Measurements from ENCODE around the gene CCL18.
"Not testable (repeated sequence)": the region's sequence is repeated elsewhere in the genome, so short reads cannot be mapped to it uniquely, and the experiment has no call there.

The CCL18 gene

GRCh38 chr17:36072431-36073121 lies 8.5 kb downstream of the CCL18 start:
- DNase-seq, result no peak

GRCh38 chr17:36074365-36074764 lies 10.3 kb downstream of the CCL18 start:
- no peak for DNase-seq

GRCh38 chr17:36081681-36082471 lies 17.8 kb downstream of the CCL18 start:
- DNase-seq, result not testable (repeated sequence)

GRCh38 chr17:36082482-36083120 lies 18.5 kb downstream of the CCL18 start:
- not testable (repeated sequence) for DNase-seq

GRCh38 chr17:36083691-36084090 lies 19.6 kb downstream of the CCL18 start:
- DNase-seq, result not testable (repeated sequence)

- DNase-seq, result no peak
Observed at GRCh38 chr17:36085765-36086164, 21.7 kb downstream of the CCL18 start.

- no peak for DNase-seq
Observed at GRCh38 chr17:36086791-36087190, 22.7 kb downstream of the CCL18 start.

GRCh38 chr17:36087471-36087870 lies 23.4 kb downstream of the CCL18 start:
- DNase-seq, result not testable (repeated sequence)

- not testable (repeated sequence) for DNase-seq
Observed at GRCh38 chr17:36087897-36088572, 24.0 kb downstream of the CCL18 start.

GRCh38 chr17:36088670-36089338 lies 24.7 kb downstream of the CCL18 start:
- DNase-seq, result no peak

GRCh38 chr17:36089339-36089865 lies 25.3 kb downstream of the CCL18 start:
- no peak for DNase-seq

- DNase-seq, result no peak
Observed at GRCh38 chr17:36089888-36090836, 26.1 kb downstream of the CCL18 start, which contains the start of gene CCL3. Gene CCL3 (minus strand): TSS chr17:36090143. CDS start chr17:36090058, 85 bp downstream.

- no peak for DNase-seq
Observed at GRCh38 chr17:36092230-36092629, 28.2 kb downstream of the CCL18 start.

- DNase-seq, result not testable (repeated sequence)
Observed at GRCh38 chr17:36092715-36093114, 28.6 kb downstream of the CCL18 start.

GRCh38 chr17:36094232-36094631 lies 30.2 kb downstream of the CCL18 start:
- no peak for DNase-seq

- DNase-seq, result no peak
Observed at GRCh38 chr17:36094746-36095145, 30.7 kb downstream of the CCL18 start.

GRCh38 chr17:36095992-36096391 lies 31.9 kb downstream of the CCL18 start:
- DNase-seq, result no peak

GRCh38 chr17:36099004-36099403 lies 34.9 kb downstream of the CCL18 start:
- DNase-seq, result not testable (repeated sequence)

- not testable (repeated sequence) for DNase-seq
Observed at GRCh38 chr17:36103401-36103975, 39.4 kb downstream of the CCL18 start, which contains the start of gene CCL4. Gene CCL4 (plus strand): TSS chr17:36103827. CDS start chr17:36103906, 79 bp downstream.

GRCh38 chr17:36104246-36104645 lies 40.2 kb downstream of the CCL18 start:
- DNase-seq, result not testable (repeated sequence)

Data from NCI-H2171 treated with DMSO at 0.1 percent for 48 hours (cell line).